Epithelial cell of proximal tubule (primary cell): ENCODE data around the gene OCIAD1. TPM values are rescaled to one million over a fixed set of nuclear protein-coding genes. Genes with fewer than 3 reads are reported as not detected.

Source experiments
- DNase-seq: peaks from one replicate; pipeline ENCODE4 v3.0.0-alpha.2; 2011; ENCODE audit warnings: low read depth
- H3K4me3 ChIP-seq: 2 replicates; pipeline ENCODE4 v1.5.1; 2011; ENCODE audit warnings: low read depth, mild to moderate bottlenecking, low read length
- CTCF ChIP-seq: conservative IDR thresholded peaks from 2 replicates; pipeline ENCODE4 v1.5.1; 2012; ENCODE audit warnings: low read depth, mild to moderate bottlenecking, low read length
- total RNA-seq: library from RNA; depleted of rRNA; stranded (reverse); fragments of >200 nt; gene quantifications from 2 replicates; pipeline ENCODE4 v1.2.3, GENCODE V29; 2015

Gene OCIAD1
- total RNA-seq, 1 donor from 2014 or later, result 165 TPM

- TF ChIP-seq CTCF, result no peak
- no peak for DNase-seq
- H3K4me3 ChIP-seq, result no peak overlapping the region
Measured at GRCh38 chr4:48791313-48791712, 39.6 kb upstream of the OCIAD1 start.

GRCh38 chr4:48792348-48793006 is 38.4 kb upstream of the OCIAD1 start:
- no peak overlapping the region for H3K4me3 ChIP-seq
- DNase-seq, result no peak
- TF ChIP-seq CTCF, result no peak

GRCh38 chr4:48795108-48795507 is 35.8 kb upstream of the OCIAD1 start:
- no peak for TF ChIP-seq CTCF
- DNase-seq, result no peak
- H3K4me3 ChIP-seq, result no peak overlapping the region

- H3K4me3 ChIP-seq, result no peak overlapping the region
- DNase-seq, result no peak
- TF ChIP-seq CTCF, result no peak
Measured at GRCh38 chr4:48796191-48796926, 34.5 kb upstream of the OCIAD1 start.

GRCh38 chr4:48796927-48797679 is 33.8 kb upstream of the OCIAD1 start:
- no peak for DNase-seq
- no peak overlapping the region for H3K4me3 ChIP-seq
- no peak for TF ChIP-seq CTCF

- no peak for TF ChIP-seq CTCF
- no peak overlapping the region for H3K4me3 ChIP-seq
- DNase-seq, result no peak
Measured at GRCh38 chr4:48798117-48798516, 32.8 kb upstream of the OCIAD1 start.
